GM12878 (cell line): ENCODE measurements around the gene CARS2. TPM values are rescaled to one million over a fixed set of nuclear protein-coding genes. Genes with fewer than 3 reads are reported as not detected.

Experiments used
- BCLAF1 ChIP-seq: fragments of 450-650 bp; IDR thresholded peaks from 2 replicates; pipeline ENCODE4 v1.6.1; 2017; ENCODE audit warnings: antibody characterized with exemption, mild to moderate bottlenecking, moderate library complexity
- BRCA1 ChIP-seq: IDR thresholded peaks from 2 replicates; pipeline ENCODE4 v1.6.1; 2011; ENCODE audit warnings: low read depth, low read length, improper control_type of control experiment
- CBX5 ChIP-seq: sonication (generic); IDR thresholded peaks from 2 replicates; pipeline ENCODE4 v1.6.1; 2016; ENCODE audit warnings: low read depth, moderate library complexity, mild to moderate bottlenecking, inconsistent platforms
- CREB1 ChIP-seq: IDR thresholded peaks from 2 replicates; pipeline ENCODE4 v1.6.1; 2012; ENCODE audit warnings: low read depth, mild to moderate bottlenecking, inconsistent platforms
- CREM ChIP-seq: IDR thresholded peaks from 2 replicates; pipeline ENCODE4 v1.6.1; 2014; ENCODE audit warnings: antibody characterized with exemption, low read depth
- E4F1 ChIP-seq: fragments of 450-650 bp; IDR thresholded peaks from 2 replicates; pipeline ENCODE4 v1.6.1; 2018; ENCODE audit warnings: borderline replicate concordance, mild to moderate bottlenecking; ENCODE audit not compliant: partially characterized antibody
- EED ChIP-seq: sonication (generic); IDR thresholded peaks from 2 replicates; pipeline ENCODE4 v1.6.1; 2016; ENCODE audit warnings: antibody characterized with exemption, low read depth
- IKZF2 ChIP-seq, 2 experiments: fragments of 450-650 bp; IDR thresholded peaks; 2 replicates each; pipeline ENCODE4 v1.6.1; 2017; ENCODE audit warnings: mild to moderate bottlenecking in 2 of 2, moderate library complexity in 2 of 2
- MAX ChIP-seq: IDR thresholded peaks from 2 replicates; pipeline ENCODE4 v1.6.1; 2012; ENCODE audit warnings: low read depth, low read length, improper control_type of control experiment
- MYC ChIP-seq: IDR thresholded peaks from 2 replicates; pipeline ENCODE4 v1.6.1; 2011; ENCODE audit warnings: mild to moderate bottlenecking, low read length, moderate library complexity, inconsistent platforms; ENCODE audit not compliant: insufficient read depth, insufficient replicate concordance, insufficient read length, severe bottlenecking
- NBN ChIP-seq: fragments of 450-650 bp; IDR thresholded peaks from 2 replicates; pipeline ENCODE4 v1.6.1; 2016
- PBX3 ChIP-seq: IDR thresholded peaks from 2 replicates; pipeline ENCODE4 v1.6.1; 2011; ENCODE audit warnings: mild to moderate bottlenecking, low read depth, low read length, moderate library complexity; ENCODE audit not compliant: insufficient replicate concordance
- RBBP5 ChIP-seq: fragments of 200-600 bp; sonication (generic); conservative IDR thresholded peaks from 2 replicates; pipeline ENCODE4 v1.6.1; 2016
- RUNX3 ChIP-seq: IDR thresholded peaks from 2 replicates; pipeline ENCODE4 v1.6.1; 2012; ENCODE audit warnings: low read length, inconsistent platforms
- SMARCA5 ChIP-seq: fragments of 450-650 bp; IDR thresholded peaks from 2 replicates; pipeline ENCODE4 v1.6.1; 2017; ENCODE audit warnings: mild to moderate bottlenecking
- TCF3 ChIP-seq: IDR thresholded peaks from 2 replicates; pipeline ENCODE4 v1.6.1; 2012; ENCODE audit warnings: low read depth, mild to moderate bottlenecking, low read length, borderline replicate concordance; ENCODE audit not compliant: insufficient read depth
- YY1 ChIP-seq: IDR thresholded peaks from 2 replicates; pipeline ENCODE4 v1.6.1; 2011; ENCODE audit warnings: low read depth, mild to moderate bottlenecking, low read length
- ZNF687 ChIP-seq: fragments of 450-650 bp; IDR thresholded peaks from 2 replicates; pipeline ENCODE4 v1.6.1; 2017; ENCODE audit warnings: mild to moderate bottlenecking, moderate library complexity
- polyA plus RNA-seq, 11 experiments: library from polyadenylated mRNA; depleted of rRNA in 4 of 11; unstranded in 6 of 11; stranded (reverse) in 5 of 11; fragments of >200 nt; fragmentation: Nextera tagmentation in 4 of 11; fragmentation: Illumina TruSeq in 1 of 11; extraction: Ambion mirVana in 4 of 11; extraction: Trizol in 1 of 11; gene quantifications; 1 replicate in 1 of 11; 2 replicates in 10 of 11; pipeline versions ENCODE4 v1.2.1 to v1.2.3, GENCODE V29; 2011 to 2016; ENCODE audit warnings: inconsistent platforms in 2 of 11, missing spikeins in 2 of 11, low read depth in 1 of 11
- total RNA-seq, 4 experiments: library from RNA; depleted of rRNA in 3 of 4; stranded (reverse); fragments of >200 nt in 3 of 4; fragmentation: Illumina TruSeq in 1 of 4; extraction: Trizol in 1 of 4; gene quantifications; 2 replicates each; pipeline versions ENCODE4 v1.2.1 to v1.2.3, GENCODE V29; 2013 to 2021

Gene CARS2
- total and polyA plus RNA-seq, 10 of the 15 experiments (the other 5 are each of a cell fraction or from before 2014, with no cell fraction given) = 4.2 to 101 (median 61.5) TPM

GRCh38 chr13:110615322-110616102 lies 90.4 kb downstream of the CARS2 start, which contains the start of gene NAXD (continued):
- TF ChIP-seq PBX3 = peak; percentile 97
- 0 out of 2 replicates have a peak, but pooled peaks have one; percentile 80 for TF ChIP-seq CBX5
- peak; percentile 52; the same call in 1 of the 2 replicates for TF ChIP-seq MAX
- TF ChIP-seq BRCA1 = no peak
- TF ChIP-seq RUNX3 = 0 out of 2 replicates have a peak, but pooled peaks have one; percentile 32
- peak; percentile 19 for TF ChIP-seq MYC
- peak; percentile 41; the same call in 1 of the 2 replicates for TF ChIP-seq BCLAF1
- peak; percentile 41; the same call in 1 of the 2 replicates for TF ChIP-seq SMARCA5
- TF ChIP-seq ZNF687 = peak; percentile 97
- peak; percentile 42 for TF ChIP-seq E4F1
- TF ChIP-seq TCF3 = no peak
- TF ChIP-seq NBN = 0 out of 2 replicates have a peak, but pooled peaks have one; percentile 56
- TF ChIP-seq CREM = peak; percentile 72; the same call in 1 of the 2 replicates
- TF ChIP-seq YY1 = peak; percentile 91
- TF ChIP-seq IKZF2 (IDR thresholded peaks at IDR 0.05) = peak; percentile 78
- TF ChIP-seq CREB1 = peak; percentile 78
- TF ChIP-seq RBBP5 = no peak
- peak; percentile 83 for TF ChIP-seq EED
